Upper lobe of left lung (tissue), 6 donors: ENCODE results near the gene CAMK2G. TPM values are rescaled to one million over a fixed set of nuclear protein-coding genes. Genes with fewer than 3 reads are reported as not detected.
A peak's percentile ranks its signal among the peaks of the same experiment; 100 is the strongest.

ENCODE experiments used
- ATAC-seq, 2 donors: fragments of 200-7000 bp; cut with Tn5 transposase; one replicate each; pipeline ENCODE4 v1.9.1; 2022; ENCODE audit warnings: mild to moderate bottlenecking in 2 of 2, moderate library complexity in 2 of 2; ENCODE audit not compliant: low FRiP score in 2 of 2
- DNase-seq, 2 donors: peaks; one replicate each; pipeline ENCODE4 v3.0.0-alpha.2; 2019 to 2020
- H3K27ac ChIP-seq, 4 donors: fragments of 200-600 bp; sonication (generic); one replicate each; pipeline ENCODE4 v1.5.1; 2016 to 2019
- H3K27me3 ChIP-seq, 4 donors: fragments of 200-600 bp; sonication (generic); one replicate each; pipeline ENCODE4 v1.5.1; 2017 to 2019
- H3K36me3 ChIP-seq, 4 donors: fragments of 200-600 bp; sonication (generic); one replicate each; pipeline ENCODE4 v1.5.1; 2016 to 2019
- H3K4me1 ChIP-seq, 4 donors: fragments of 200-600 bp; sonication (generic); one replicate each; pipeline ENCODE4 v1.5.1; 2018 to 2019
- H3K4me3 ChIP-seq, 4 donors: fragments of 200-600 bp; sonication (generic); one replicate each; pipeline ENCODE4 v1.5.1; 2017 to 2019; ENCODE audit warnings: mild to moderate bottlenecking in 2 of 4, moderate library complexity in 1 of 4
- H3K9me3 ChIP-seq, 4 donors: fragments of 200-600 bp; sonication (generic); one replicate each; pipeline ENCODE4 v1.5.1; 2018 to 2019
- CTCF ChIP-seq, 6 experiments: fragments of 450-650 bp in 4 of 6; fragments of 200-600 bp in 2 of 6; sonication (generic) in 2 of 6; IDR thresholded peaks; one replicate each; pipeline ENCODE4 v1.5.1; 2016 to 2019; ENCODE audit warnings: antibody characterized with exemption in 6 of 6
- EP300 ChIP-seq, 4 donors: sonication (generic); formaldehyde crosslinking; IDR thresholded peaks; one replicate each; pipeline ENCODE4 v1.5.1; 2017; ENCODE audit warnings: antibody characterized with exemption in 4 of 4, control low read depth in 2 of 4
- POLR2A ChIP-seq, 4 donors: fragments of 450-650 bp; IDR thresholded peaks; one replicate each; pipeline ENCODE4 v1.5.1; 2016 to 2017; ENCODE audit warnings: antibody characterized with exemption in 4 of 4, mild to moderate bottlenecking in 2 of 4
- POLR2AphosphoS5 ChIP-seq, 2 donors: sonication (generic); formaldehyde crosslinking; IDR thresholded peaks; one replicate each; pipeline ENCODE4 v1.5.1; 2017; ENCODE audit warnings: antibody characterized with exemption in 2 of 2
- WGBS, 2 donors: methylation state at CpG; one replicate each; pipeline ENCODE4 v1.1.5; 2017 to 2018; 5-methylcytosine and 5-hydroxymethylcytosine counted together
- total RNA-seq, 6 donors: library from RNA; depleted of rRNA in 4 of 6; stranded (reverse); fragments of >200 nt in 4 of 6; gene quantifications; one replicate each; pipeline versions ENCODE4 v1.1.0 to v1.2.1, GENCODE V29; 2016 to 2021
- donor health status: DM: no; HTN: no; CAD: no; lungs with moderate emphysema.
- donor health status: DM: no; HTN: yes; CAD: no; lungs with severe emphysema.

Gene CAMK2G
- total RNA-seq, 6 donors from 2014 or later: 25.7 to 52.3 (median 43.0) TPM

DNA sequence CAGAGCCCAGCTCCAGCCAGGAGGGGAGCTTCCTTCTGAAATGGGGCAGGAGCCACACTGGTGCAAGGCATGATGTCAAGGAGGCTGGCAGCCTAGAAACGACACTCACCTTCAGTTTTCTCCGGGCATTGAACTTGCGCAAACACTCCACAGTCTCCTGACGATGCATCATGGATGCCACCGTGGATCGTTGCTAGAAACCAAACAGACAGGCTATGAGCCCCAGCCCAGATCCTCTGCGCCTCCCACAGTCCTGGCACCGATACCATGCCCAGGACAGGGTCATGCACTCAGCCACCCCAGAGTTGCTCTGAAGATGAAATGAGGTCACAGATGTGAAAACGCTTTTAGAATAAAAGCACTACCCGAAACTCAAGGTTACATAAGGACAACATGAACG lies 32.0 kb downstream of the CAMK2G start:
- no peak for DNase-seq
- H3K27ac ChIP-seq: no peak overlapping the region
- H3K27me3 ChIP-seq: no peaks in the 10 kb centered on the region
- peaks cover 11 to 78% (median 70%) of the 10 kb centered on the region in 4 donors for H3K36me3 ChIP-seq
- H3K9me3 ChIP-seq: no peaks in the 10 kb centered on the region
- TF ChIP-seq EP300 (IDR thresholded peaks at IDR 0.05) (no peak), POLR2AphosphoS5 (IDR thresholded peaks at IDR 0.05) (no peak), POLR2A (IDR thresholded peaks at IDR 0.05) (no peak), CTCF (IDR thresholded peaks at IDR 0.05) (no peak)
- H3K4me1 ChIP-seq: peaks cover 0 to 8% (median 5%) of the 10 kb centered on the region in 4 donors
- no peak for ATAC-seq
- H3K4me3 ChIP-seq: no peak overlapping the region
- 82 to 91% methylated on average over 10 to 11 of the region's 11 CpGs for WGBS, 2 donors

DNA sequence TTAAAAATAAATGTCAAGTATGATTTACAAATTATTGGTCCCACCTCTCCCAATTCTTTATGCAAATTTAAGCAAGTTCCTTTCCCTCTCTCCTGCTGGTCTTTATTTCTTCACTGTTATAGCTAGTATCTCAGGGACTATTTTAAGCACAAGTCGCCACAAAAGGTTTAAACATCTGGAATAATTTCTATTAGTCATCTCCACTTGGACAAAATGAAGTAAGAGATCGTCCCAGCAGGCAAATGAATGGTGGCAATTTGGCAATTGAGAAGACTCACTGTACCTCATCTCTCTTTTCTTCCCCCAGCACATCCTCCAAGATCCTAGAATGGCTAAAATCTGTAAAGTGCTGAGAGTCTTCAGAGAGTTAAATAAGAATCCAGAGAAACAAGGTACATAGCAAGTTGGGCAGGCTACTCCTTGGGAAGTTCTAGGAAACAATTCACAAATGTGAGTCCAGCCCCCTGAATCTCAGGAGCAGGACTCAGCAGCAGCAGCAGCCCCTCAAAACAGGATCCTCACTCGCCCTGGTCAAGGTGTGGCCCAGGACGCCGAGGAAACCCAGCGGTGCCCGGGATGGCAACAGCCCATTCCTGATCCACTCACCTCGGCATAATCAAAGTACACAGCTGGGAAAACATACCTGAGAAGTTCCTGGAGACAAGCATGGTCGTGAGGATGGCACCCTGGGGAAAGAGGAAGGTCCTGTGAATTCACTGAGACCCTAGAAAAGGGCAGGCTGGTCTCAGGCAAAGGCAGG lies 32.6 kb downstream of the CAMK2G start:
- no peaks in the 10 kb centered on the region for H3K27me3 ChIP-seq
- WGBS, 2 donors: 91 to 95% methylated on average over 9 of the region's 9 CpGs
- peaks cover 0 to 8% (median 5%) of the 10 kb centered on the region in 4 donors for H3K4me1 ChIP-seq
- no peaks in the 10 kb centered on the region for H3K9me3 ChIP-seq
- H3K36me3 ChIP-seq: peaks cover 8 to 78% (median 70%) of the 10 kb centered on the region in 4 donors
- no peak for DNase-seq
- ATAC-seq: no peak
- no peak overlapping the region for H3K4me3 ChIP-seq
- TF ChIP-seq EP300 (IDR thresholded peaks at IDR 0.05) (no peak), POLR2A (IDR thresholded peaks at IDR 0.05) (no peak), POLR2AphosphoS5 (IDR thresholded peaks at IDR 0.05) (no peak), CTCF (IDR thresholded peaks at IDR 0.05) (no peak)
- no peak overlapping the region for H3K27ac ChIP-seq

DNA sequence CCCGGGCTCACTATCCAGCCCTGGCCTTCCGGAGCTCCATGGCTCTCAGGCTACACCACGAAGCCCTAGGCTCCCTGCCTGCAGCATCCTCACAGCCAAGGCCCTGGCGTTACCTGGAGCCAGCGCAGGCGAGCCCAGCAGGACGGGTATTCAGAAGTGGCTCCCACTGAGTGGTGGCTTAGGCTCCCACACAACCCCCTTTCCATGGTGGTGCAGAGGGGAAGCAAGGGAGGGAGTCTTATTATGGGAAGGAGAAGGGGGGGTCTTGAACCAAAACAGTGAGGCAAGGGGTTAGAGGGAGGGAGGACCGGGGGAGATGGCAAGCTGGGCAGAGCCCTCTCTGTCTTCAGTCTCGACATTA lies 33.3 kb downstream of the CAMK2G start:
- DNase-seq (peak in 1 of 2 donors; percentile 59), ATAC-seq (no peak)
- Histone ChIP-seq H3K27me3 (no peaks in the 10 kb centered on the region), H3K36me3 (peaks cover 8 to 78% (median 70%) of the 10 kb centered on the region in 4 donors), H3K4me1 (peaks cover 0 to 8% (median 5%) of the 10 kb centered on the region in 4 donors), H3K9me3 (no peaks in the 10 kb centered on the region), H3K27ac (no peak overlapping the region), H3K4me3 (no peak overlapping the region)
- WGBS, 2 donors: 93 to 96% methylated on average over 6 to 9 of the region's 9 CpGs
- TF ChIP-seq POLR2AphosphoS5 (IDR thresholded peaks at IDR 0.05) (no peak), CTCF (IDR thresholded peaks at IDR 0.05) (no peak), POLR2A (IDR thresholded peaks at IDR 0.05) (no peak), EP300 (IDR thresholded peaks at IDR 0.05) (no peak)

- Histone ChIP-seq H3K9me3 (no peaks in the 10 kb centered on the region), H3K27me3 (no peaks in the 10 kb centered on the region), H3K4me1 (peaks cover 0 to 8% (median 5%) of the 10 kb centered on the region in 4 donors), H3K36me3 (peaks cover 8 to 78% (median 68%) of the 10 kb centered on the region in 4 donors), H3K4me3 (no peak overlapping the region), H3K27ac (no peak overlapping the region)
- WGBS, 2 donors: 90 to 95% methylated on average over 11 to 13 of the region's 13 CpGs
- DNase-seq (no peak), ATAC-seq (no peak)
- TF ChIP-seq POLR2AphosphoS5 (IDR thresholded peaks at IDR 0.05) (no peak), EP300 (IDR thresholded peaks at IDR 0.05) (no peak), CTCF (IDR thresholded peaks at IDR 0.05) (no peak), POLR2A (IDR thresholded peaks at IDR 0.05) (no peak)
Measured at GRCh38 chr10:73840403-73841060, 33.8 kb downstream of the CAMK2G start.
